Neural progenitor cell (in vitro differentiated cells): ENCODE measurements around the gene LRCOL1. TPM values are rescaled to one million over a fixed set of nuclear protein-coding genes. Genes with fewer than 3 reads are reported as not detected.

Source experiments
- DNase-seq: peaks from one replicate; pipeline ENCODE4 v3.0.0-alpha.2; 2016; ENCODE audit warnings: low spot score
- H2AFZ ChIP-seq: fragments of 200-600 bp; sonication (generic); replicated peaks from 2 replicates; pipeline ENCODE4 v1.6.1; 2016; ENCODE audit warnings: antibody characterized with exemption
- H3F3A ChIP-seq: fragments of 200-600 bp; sonication (generic); 2 replicates; pipeline ENCODE4 v1.6.1; 2016; ENCODE audit warnings: antibody characterized with exemption, low read depth
- H3K27ac ChIP-seq: fragments of 200-600 bp; sonication (generic); 2 replicates; pipeline ENCODE4 v1.5.1; 2016; ENCODE audit warnings: mild to moderate bottlenecking
- H3K27me3 ChIP-seq: fragments of 200-600 bp; sonication (generic); 2 replicates; pipeline ENCODE4 v1.6.1; 2016; ENCODE audit warnings: mild to moderate bottlenecking, moderate library complexity
- H3K36me3 ChIP-seq: fragments of 200-600 bp; sonication (generic); 2 replicates; pipeline ENCODE4 v1.5.1; 2016
- H3K4me1 ChIP-seq: fragments of 200-600 bp; sonication (generic); 2 replicates; pipeline ENCODE4 v1.6.1; 2016; ENCODE audit warnings: mixed run types
- H3K4me2 ChIP-seq: fragments of 200-600 bp; sonication (generic); 2 replicates; pipeline ENCODE4 v1.6.1; 2016
- H3K4me3 ChIP-seq: fragments of 200-600 bp; sonication (generic); 2 replicates; pipeline ENCODE4 v1.5.1; 2016
- H3K79me2 ChIP-seq: fragments of 200-600 bp; sonication (generic); 2 replicates; pipeline ENCODE4 v1.6.1; 2016; ENCODE audit warnings: low read depth
- H3K9ac ChIP-seq: fragments of 200-600 bp; sonication (generic); 2 replicates; pipeline ENCODE4 v1.6.1; 2016
- H3K9me3 ChIP-seq: fragments of 200-600 bp; sonication (generic); 2 replicates; pipeline ENCODE4 v1.5.1; 2016; ENCODE audit warnings: low read depth
- H4K20me1 ChIP-seq: fragments of 200-600 bp; sonication (generic); 2 replicates; pipeline ENCODE4 v1.6.1; 2016; ENCODE audit warnings: low read depth
- H3K27ac Mint-ChIP-seq: 3 replicates; pipeline ENCODE4 v1.8.0; 2021; ENCODE audit warnings: mixed read lengths
- H3K27me3 Mint-ChIP-seq: 2 replicates; pipeline ENCODE4 v1.8.0; 2022; ENCODE audit warnings: low read depth, mild to moderate bottlenecking, inconsistent platforms, moderate library complexity, mixed read lengths; ENCODE audit not compliant: insufficient read depth
- H3K36me3 Mint-ChIP-seq: 3 replicates; pipeline ENCODE4 v1.8.0; 2021; ENCODE audit warnings: mixed read lengths
- H3K4me1 Mint-ChIP-seq: 3 replicates; pipeline ENCODE4 v1.8.0; 2021; ENCODE audit warnings: mixed read lengths
- H3K4me3 Mint-ChIP-seq: 3 replicates; pipeline ENCODE4 v1.8.0; 2021; ENCODE audit warnings: mild to moderate bottlenecking, moderate library complexity, mixed read lengths
- H3K9me3 Mint-ChIP-seq: 3 replicates; pipeline ENCODE4 v1.8.0; 2020; ENCODE audit warnings: mixed read lengths
- CTCF ChIP-seq: fragments of 200-600 bp; sonication (generic); IDR thresholded peaks from 2 replicates; pipeline ENCODE4 v1.5.1; 2017; ENCODE audit warnings: antibody characterized with exemption, mild to moderate bottlenecking
- EZH2 ChIP-seq: fragments of 200-600 bp; sonication (generic); IDR thresholded peaks from 2 replicates; pipeline ENCODE4 v1.6.1; 2017; ENCODE audit warnings: antibody characterized with exemption, mild to moderate bottlenecking, moderate library complexity
- EZH2phosphoT487 ChIP-seq: fragments of 200-600 bp; sonication (generic); IDR thresholded peaks from 2 replicates; pipeline ENCODE4 v1.6.1; 2017; ENCODE audit warnings: antibody characterized with exemption
- total RNA-seq: library from RNA; depleted of rRNA; stranded (reverse); fragments of >200 nt; gene quantifications from 2 replicates; pipeline ENCODE4 v1.2.3, GENCODE V29; 2015; ENCODE audit warnings: low replicate concordance

Gene LRCOL1
- total RNA-seq, 1 donor from 2014 or later = not detected

DNA sequence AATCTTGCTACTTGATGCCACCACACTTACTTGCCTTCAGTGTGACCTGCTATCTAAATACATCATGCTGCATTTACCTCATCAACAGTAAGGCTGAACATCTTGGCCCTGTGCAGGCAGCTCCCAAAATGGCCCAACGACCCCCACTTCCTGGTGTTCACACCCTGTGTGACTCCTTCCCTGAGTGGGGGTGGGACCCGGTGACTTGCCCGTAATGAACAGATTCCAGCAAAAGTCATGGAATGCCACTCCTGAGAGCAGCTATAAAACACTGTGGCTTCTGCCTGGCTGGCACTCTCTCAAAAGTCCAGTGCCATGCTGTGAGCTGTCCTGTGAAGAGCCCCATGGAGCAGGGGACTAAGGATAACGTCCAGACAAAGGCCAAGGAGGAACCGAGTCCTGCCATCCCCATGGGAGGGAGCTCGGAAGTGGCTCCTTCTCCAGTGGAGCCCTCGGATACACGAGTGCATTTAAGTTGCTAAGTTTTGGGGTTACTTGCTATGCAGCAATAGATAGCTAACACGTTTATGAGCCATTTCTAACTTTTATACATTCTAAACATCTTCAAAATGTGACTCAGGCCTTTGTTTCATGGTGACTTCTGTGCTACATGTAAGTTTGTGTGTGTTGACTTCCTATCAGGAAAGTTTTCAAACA is 41.2 kb upstream of the LRCOL1 start:
- Histone ChIP-seq H3K27ac (no peak overlapping the region), H3K9ac (no peak overlapping the region), H2AFZ (no peak overlapping the region), H3K4me1 (no peaks in the 10 kb centered on the region), H3K36me3 (peaks cover 11% of the 10 kb centered on the region), H3K27me3 (no peaks in the 10 kb centered on the region), H3K9me3 (no peaks in the 10 kb centered on the region), H4K20me1 (peaks cover 6% of the 10 kb centered on the region), H3K79me2 (no peaks in the 10 kb centered on the region), H3F3A (no peaks in the 10 kb centered on the region), H3K4me2 (no peak overlapping the region), H3K4me3 (no peak overlapping the region)
- Mint-ChIP-seq H3K4me3 (no peak overlapping the region), H3K27me3 (peaks cover 2% of the 10 kb centered on the region), H3K4me1 (no peaks in the 10 kb centered on the region), H3K9me3 (no peaks in the 10 kb centered on the region), H3K27ac (no peak overlapping the region), H3K36me3 (peaks cover 37% of the 10 kb centered on the region)
- TF ChIP-seq EZH2 (no peak), EZH2phosphoT487 (no peak), CTCF (no peak)
- DNase-seq = no peak

DNA sequence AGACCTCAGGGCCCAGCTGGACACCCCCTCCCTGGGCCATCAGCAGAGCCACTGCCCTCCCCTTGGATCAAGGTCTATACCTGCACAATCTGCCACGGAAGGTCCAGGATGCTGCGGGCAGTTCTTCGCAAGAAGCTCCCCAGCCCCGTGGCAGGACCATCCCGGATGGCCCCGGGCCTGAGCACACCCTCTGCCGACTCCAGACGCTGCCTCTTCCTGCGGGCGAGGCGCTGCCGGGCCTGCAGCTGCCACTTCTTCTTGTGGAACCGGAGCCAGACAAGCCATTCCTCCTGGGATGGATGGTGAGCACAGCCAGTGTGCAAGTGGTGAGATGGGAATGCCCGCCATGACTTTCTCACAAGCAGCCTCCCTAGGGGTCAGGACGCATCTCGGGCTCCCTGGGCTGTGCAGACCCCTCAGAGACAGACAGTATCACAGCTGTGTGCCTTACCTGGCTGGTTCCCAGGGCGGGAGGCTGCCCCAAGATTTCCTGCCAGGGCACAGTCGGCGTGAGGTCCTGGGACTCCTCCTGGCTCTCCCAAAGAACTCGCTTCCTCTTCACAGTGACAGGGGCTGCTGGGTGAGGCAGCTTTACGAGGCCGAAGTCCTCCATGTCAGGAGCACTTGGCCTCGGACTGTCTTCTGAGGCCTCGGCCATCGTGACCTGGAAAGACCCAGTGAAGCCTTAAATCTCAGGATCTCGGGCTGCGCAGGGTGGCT is 39.0 kb upstream of the LRCOL1 start:
- Histone ChIP-seq H3K27me3 (no peaks in the 10 kb centered on the region), H3K4me2 (no peak overlapping the region), H3F3A (no peaks in the 10 kb centered on the region), H3K4me1 (no peaks in the 10 kb centered on the region), H3K4me3 (no peak overlapping the region), H4K20me1 (peaks cover 6% of the 10 kb centered on the region), H3K9ac (no peak overlapping the region), H3K27ac (no peak overlapping the region), H3K79me2 (no peaks in the 10 kb centered on the region), H3K9me3 (no peaks in the 10 kb centered on the region), H2AFZ (no peak overlapping the region), H3K36me3 (peaks cover 7% of the 10 kb centered on the region)
- Mint-ChIP-seq H3K27me3 (peaks cover 6% of the 10 kb centered on the region), H3K4me3 (no peak overlapping the region), H3K27ac (no peak overlapping the region), H3K4me1 (no peaks in the 10 kb centered on the region), H3K9me3 (no peaks in the 10 kb centered on the region), H3K36me3 (peaks cover 39% of the 10 kb centered on the region)
- TF ChIP-seq EZH2 = no peak
- no peak for TF ChIP-seq EZH2phosphoT487
- TF ChIP-seq CTCF = no peak
- no peak for DNase-seq

DNA sequence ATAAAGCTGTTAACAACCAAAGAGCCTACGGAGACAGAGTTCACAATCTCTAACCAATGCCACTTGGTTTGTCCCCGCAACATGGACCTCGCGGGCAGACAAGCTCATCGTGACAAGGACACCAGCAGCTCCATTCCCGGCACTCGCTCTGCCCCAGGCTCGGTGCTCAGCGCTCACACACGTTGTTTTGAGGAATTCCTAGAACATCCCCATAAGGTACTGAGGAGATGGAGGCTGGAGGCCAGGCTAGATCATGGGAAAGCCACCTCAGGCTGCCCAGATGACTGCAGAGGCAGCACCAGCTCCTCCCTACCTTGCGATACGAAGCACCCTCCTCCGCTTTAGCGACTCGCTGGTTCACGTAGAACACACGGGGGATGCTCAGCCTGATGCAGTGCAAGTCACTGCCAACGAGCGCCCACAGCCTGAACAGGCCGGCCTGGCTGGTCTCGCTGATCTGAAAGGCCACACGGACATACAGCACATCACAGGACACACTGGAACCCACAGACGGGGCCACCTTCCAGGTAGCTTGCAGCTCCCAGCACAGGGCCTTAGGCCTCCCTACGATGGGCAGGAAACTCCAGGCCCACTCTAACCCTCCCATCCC is 38.3 kb upstream of the LRCOL1 start:
- H3K9ac ChIP-seq = no peak overlapping the region
- no peak for TF ChIP-seq CTCF
- TF ChIP-seq EZH2phosphoT487 = no peak
- TF ChIP-seq EZH2 = no peak
- Mint-ChIP-seq H3K27me3 (peaks cover 6% of the 10 kb centered on the region), H3K27ac (no peak overlapping the region), H3K9me3 (no peaks in the 10 kb centered on the region), H3K4me3 (no peak overlapping the region), H3K4me1 (no peaks in the 10 kb centered on the region), H3K36me3 (peaks cover 41% of the 10 kb centered on the region)
- H4K20me1 ChIP-seq = peaks cover 6% of the 10 kb centered on the region
- H3K4me3 ChIP-seq = no peak overlapping the region
- H3K79me2 ChIP-seq = no peaks in the 10 kb centered on the region
- no peak for DNase-seq
- H3K27me3 ChIP-seq = no peaks in the 10 kb centered on the region
- no peak overlapping the region for H3K27ac ChIP-seq
- H3K4me2 ChIP-seq = no peak overlapping the region
- no peaks in the 10 kb centered on the region for H3F3A ChIP-seq
- H3K4me1 ChIP-seq = no peaks in the 10 kb centered on the region
- H3K36me3 ChIP-seq = peaks cover under 1% of the 10 kb centered on the region
- H2AFZ ChIP-seq = no peak overlapping the region
- H3K9me3 ChIP-seq = no peaks in the 10 kb centered on the region
